NOMO-1 treated with dmso at 0.1 percent for 144 hours (cell line): ENCODE results near the gene ACOT12.
"Not testable (repeated sequence)": the region's sequence is repeated elsewhere in the genome, so short reads cannot be mapped to it uniquely, and the experiment has no call there.

ENCODE experiments used
- DNase-seq: peaks from one replicate; lab custom pipeline; 2025; ENCODE audit not compliant: unreplicated experiment; lab: John Stamatoyannopoulos, UW

Gene ACOT12

GRCh38 chr5:81393783-81394718 lies at the start of gene ACOT12:
TSS of gene ACOT12 (minus strand) at chr5:81394134. CDS start at chr5:81394114, 20 bp downstream.
- DNase-seq = no peak

GRCh38 chr5:81435023-81435422 lies 41.1 kb upstream of the ACOT12 start:
- no peak for DNase-seq

- no peak for DNase-seq
Observed at GRCh38 chr5:81429985-81430384, 36.1 kb upstream of the ACOT12 start.

GRCh38 chr5:81429363-81429762 lies 35.4 kb upstream of the ACOT12 start:
- no peak for DNase-seq

- no peak for DNase-seq
Observed at GRCh38 chr5:81428861-81429260, 34.9 kb upstream of the ACOT12 start.

- DNase-seq = no peak
Observed at GRCh38 chr5:81428446-81428845, 34.5 kb upstream of the ACOT12 start.

- no peak for DNase-seq
Observed at GRCh38 chr5:81427566-81427965, 33.6 kb upstream of the ACOT12 start.

GRCh38 chr5:81426359-81427030 lies 32.6 kb upstream of the ACOT12 start:
- no peak for DNase-seq

- DNase-seq = no peak
Observed at GRCh38 chr5:81425569-81425968, 31.6 kb upstream of the ACOT12 start.

GRCh38 chr5:81424728-81425127 lies 30.8 kb upstream of the ACOT12 start:
- no peak for DNase-seq

GRCh38 chr5:81422671-81423070 lies 28.7 kb upstream of the ACOT12 start:
- no peak for DNase-seq

GRCh38 chr5:81420039-81420667 lies 26.2 kb upstream of the ACOT12 start:
- DNase-seq = peak; percentile 5

- no peak for DNase-seq
Observed at GRCh38 chr5:81418606-81419005, 24.7 kb upstream of the ACOT12 start.

- DNase-seq = no peak
Observed at GRCh38 chr5:81417052-81417451, 23.1 kb upstream of the ACOT12 start.

- no peak for DNase-seq
Observed at GRCh38 chr5:81409896-81410295, 16.0 kb upstream of the ACOT12 start.

GRCh38 chr5:81409361-81409760 lies 15.4 kb upstream of the ACOT12 start:
- no peak for DNase-seq

GRCh38 chr5:81408496-81408895 lies 14.6 kb upstream of the ACOT12 start:
- no peak for DNase-seq

GRCh38 chr5:81407811-81408210 lies 13.9 kb upstream of the ACOT12 start:
- DNase-seq = not testable (repeated sequence)

GRCh38 chr5:81405126-81405891 lies 11.4 kb upstream of the ACOT12 start:
- DNase-seq = no peak

- no peak for DNase-seq
Observed at GRCh38 chr5:81402192-81402930, 8.4 kb upstream of the ACOT12 start.
